Effector memory CD4-positive, alpha-beta T cell (primary cell): ENCODE measurements around the gene LMF2.

Experiments used
- DNase-seq, 3 donors: peaks; one replicate each; pipeline ENCODE4 v3.0.0-alpha.2; 2020
- H3K27ac ChIP-seq: 2 replicates; pipeline ENCODE4 v1.7.0; 2013; ENCODE audit warnings: mild to moderate bottlenecking, low read length, moderate library complexity; ENCODE audit not compliant: insufficient read depth, poor library complexity, severe bottlenecking
- H3K27me3 ChIP-seq: replicated peaks from 2 replicates; pipeline ENCODE4 v1.7.0; 2013; ENCODE audit warnings: mild to moderate bottlenecking, low read length; ENCODE audit not compliant: insufficient read depth, control insufficient read depth, poor library complexity, severe bottlenecking
- H3K36me3 ChIP-seq: 2 replicates; pipeline ENCODE4 v1.7.0; 2013; ENCODE audit warnings: mild to moderate bottlenecking, low read length, moderate library complexity; ENCODE audit not compliant: control insufficient read depth, insufficient read depth
- H3K4me1 ChIP-seq: 2 replicates; pipeline ENCODE4 v1.7.0; 2013; ENCODE audit warnings: low read length, mild to moderate bottlenecking; ENCODE audit not compliant: control insufficient read depth, insufficient read depth, poor library complexity, severe bottlenecking
- H3K4me3 ChIP-seq: 2 replicates; pipeline ENCODE4 v1.7.0; 2013; ENCODE audit warnings: low read length, low read depth, mild to moderate bottlenecking; ENCODE audit not compliant: insufficient read depth, poor library complexity, severe bottlenecking
- H3K9me3 ChIP-seq: 2 replicates; pipeline ENCODE4 v1.7.0; 2013; ENCODE audit warnings: mild to moderate bottlenecking, low read length, moderate library complexity; ENCODE audit not compliant: control insufficient read depth

Gene LMF2

DNA sequence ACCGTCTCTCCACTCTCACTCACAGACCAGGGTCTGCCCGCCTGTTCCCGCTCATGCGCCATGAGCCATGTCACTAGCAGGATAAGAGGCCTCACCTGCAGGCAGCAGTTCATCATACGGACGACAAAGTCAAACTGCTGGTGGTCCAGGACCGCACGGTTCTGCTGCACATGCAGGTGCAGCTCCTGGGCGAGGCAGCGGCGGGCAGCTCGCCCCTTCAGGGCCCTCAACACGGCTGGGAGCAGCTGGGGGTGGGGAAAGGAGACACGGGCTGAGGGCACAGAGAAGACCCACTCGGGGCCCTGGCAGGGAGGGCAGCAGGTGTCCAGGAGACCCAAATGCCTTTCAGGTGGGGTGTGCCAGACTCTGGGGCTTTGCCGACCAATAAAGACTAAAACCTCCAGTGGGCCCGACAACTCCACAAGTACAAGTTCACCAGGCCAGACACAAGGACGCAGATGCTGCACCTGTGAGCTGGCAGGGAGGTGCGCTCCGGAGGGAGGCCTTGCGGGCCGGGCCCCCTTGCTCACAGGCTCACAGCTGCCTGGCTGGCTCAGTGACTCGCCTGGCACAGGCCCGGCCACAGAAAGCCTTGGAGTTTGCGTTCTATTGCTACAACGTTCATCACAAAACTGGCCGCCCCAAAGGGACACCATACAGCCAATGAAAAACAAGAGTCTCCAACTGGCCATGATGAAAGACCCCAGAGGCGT lies 44.2 kb downstream of the LMF2 start:
- Histone ChIP-seq H3K36me3 (peaks cover 98% of the 10 kb centered on the region), H3K27ac (no peak overlapping the region), H3K27me3 (no peaks in the 10 kb centered on the region), H3K4me1 (peaks cover 3% of the 10 kb centered on the region), H3K4me3 (no peak overlapping the region), H3K9me3 (no peaks in the 10 kb centered on the region)
- DNase-seq = no peak

DNA sequence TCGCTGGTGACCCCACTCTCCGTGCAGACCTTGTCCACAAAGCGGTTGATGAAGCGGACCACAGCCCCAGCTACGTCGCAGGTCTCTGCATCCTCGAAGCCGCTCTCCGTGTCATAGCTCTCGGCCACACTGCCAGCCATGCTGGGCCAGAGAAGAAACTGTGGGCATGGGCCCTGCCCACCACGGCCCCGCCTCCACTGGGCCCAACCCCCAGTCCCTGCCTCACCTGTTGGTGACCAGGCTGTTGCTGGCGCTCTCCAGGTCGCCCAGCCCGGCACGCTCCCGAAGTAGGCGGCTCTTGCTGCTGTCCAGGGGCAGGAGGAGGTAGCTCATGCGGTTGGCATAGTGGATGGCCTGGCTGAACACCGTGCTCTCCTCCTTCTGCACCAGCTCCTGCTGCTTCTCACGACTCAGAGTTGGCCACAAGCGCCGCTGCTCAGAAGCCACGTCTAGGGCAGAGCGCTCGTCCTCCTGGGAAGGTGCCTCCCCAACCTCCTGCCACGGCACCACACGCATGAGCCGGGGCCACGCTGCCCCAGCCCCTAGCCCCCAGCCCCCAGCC lies 45.4 kb downstream of the LMF2 start:
- H3K9me3 ChIP-seq = no peaks in the 10 kb centered on the region
- no peak overlapping the region for H3K27ac ChIP-seq
- H3K27me3 ChIP-seq = no peaks in the 10 kb centered on the region
- peaks cover 99% of the 10 kb centered on the region for H3K36me3 ChIP-seq
- H3K4me3 ChIP-seq = no peak overlapping the region
- H3K4me1 ChIP-seq = no peaks in the 10 kb centered on the region
- no peak for DNase-seq

DNA sequence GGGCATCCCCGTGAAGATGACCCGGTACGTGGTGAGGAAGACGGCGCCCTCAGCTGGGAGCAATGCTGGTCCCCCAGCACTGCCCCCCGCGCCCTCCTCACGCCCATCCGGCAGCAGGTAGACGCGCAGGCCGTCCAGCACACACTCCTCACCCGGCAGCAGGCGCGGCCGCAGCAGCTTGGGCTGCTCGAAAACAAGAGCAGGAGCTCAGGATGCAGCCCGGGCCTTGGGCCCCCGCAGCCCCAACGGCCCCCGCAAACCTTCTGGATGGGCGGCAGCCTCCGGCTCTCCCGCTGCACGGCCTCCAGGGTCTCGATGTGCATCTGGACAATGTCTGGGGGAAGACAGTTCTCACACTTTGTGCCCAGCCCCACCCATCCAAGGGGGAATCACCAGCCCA lies 46.0 kb downstream of the LMF2 start:
- Histone ChIP-seq H3K27me3 (no peaks in the 10 kb centered on the region), H3K27ac (no peak overlapping the region), H3K4me3 (no peak overlapping the region), H3K4me1 (no peaks in the 10 kb centered on the region), H3K9me3 (no peaks in the 10 kb centered on the region), H3K36me3 (peaks cover 99% of the 10 kb centered on the region)
- DNase-seq = no peak

DNA sequence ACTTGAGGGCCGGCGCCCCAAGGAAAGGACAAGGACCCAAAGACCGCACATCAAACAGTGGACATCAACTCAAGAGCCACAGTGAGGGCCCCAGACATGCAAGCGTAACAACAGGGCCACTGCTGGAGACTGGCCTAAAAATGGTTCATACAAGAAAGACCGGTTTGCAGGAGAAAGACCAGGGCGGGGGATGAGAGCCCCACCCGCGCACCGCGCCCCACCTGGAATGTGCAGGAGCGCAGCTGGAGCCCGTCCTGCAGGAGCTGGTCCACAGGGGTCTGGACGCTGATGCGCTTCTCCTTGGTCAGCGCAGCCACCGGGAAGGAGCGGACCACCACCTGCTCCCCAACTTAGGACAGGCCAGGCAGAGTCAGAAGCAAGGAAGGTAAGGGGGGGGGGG lies 46.6 kb downstream of the LMF2 start:
- Histone ChIP-seq H3K27me3 (no peaks in the 10 kb centered on the region), H3K4me3 (no peak overlapping the region), H3K27ac (no peak overlapping the region), H3K36me3 (peaks cover 97% of the 10 kb centered on the region), H3K4me1 (no peaks in the 10 kb centered on the region), H3K9me3 (no peaks in the 10 kb centered on the region)
- DNase-seq = no peak

DNA sequence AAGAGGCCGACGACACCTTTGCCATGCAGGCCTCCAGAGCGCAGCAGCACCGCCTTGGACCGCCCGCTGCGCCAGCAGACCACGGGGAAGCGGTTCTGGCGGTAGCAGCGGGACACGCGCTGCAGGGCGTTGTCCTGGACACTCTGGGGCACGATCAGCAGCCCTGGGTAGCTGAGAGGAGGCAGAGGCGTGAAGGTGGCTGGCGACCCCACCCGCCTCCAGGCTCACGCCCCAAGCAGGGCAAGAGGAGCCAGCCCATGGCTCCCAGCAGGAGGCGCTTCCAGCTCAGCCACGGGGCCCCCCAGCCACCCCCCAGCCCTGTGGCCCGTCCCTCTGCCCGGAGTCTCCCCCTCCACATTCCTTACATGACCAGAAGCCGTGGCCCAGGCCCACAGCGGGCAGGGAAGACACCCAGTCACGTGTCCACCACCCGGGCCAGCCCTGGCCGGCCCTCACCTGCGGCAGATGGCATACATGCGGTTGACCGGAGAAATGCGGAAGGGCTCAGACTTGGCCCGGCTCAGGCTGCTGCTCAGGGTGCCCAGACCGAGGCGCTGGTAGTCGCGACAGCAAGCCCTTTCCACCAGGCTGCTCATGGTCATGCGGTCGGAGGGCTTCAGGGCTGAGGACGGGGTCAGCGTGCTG lies 47.9 kb downstream of the LMF2 start:
- Histone ChIP-seq H3K27me3 (no peaks in the 10 kb centered on the region), H3K9me3 (no peaks in the 10 kb centered on the region), H3K4me1 (no peaks in the 10 kb centered on the region), H3K36me3 (peaks cover 97% of the 10 kb centered on the region), H3K27ac (no peak overlapping the region), H3K4me3 (no peak overlapping the region)
- no peak for DNase-seq

DNA sequence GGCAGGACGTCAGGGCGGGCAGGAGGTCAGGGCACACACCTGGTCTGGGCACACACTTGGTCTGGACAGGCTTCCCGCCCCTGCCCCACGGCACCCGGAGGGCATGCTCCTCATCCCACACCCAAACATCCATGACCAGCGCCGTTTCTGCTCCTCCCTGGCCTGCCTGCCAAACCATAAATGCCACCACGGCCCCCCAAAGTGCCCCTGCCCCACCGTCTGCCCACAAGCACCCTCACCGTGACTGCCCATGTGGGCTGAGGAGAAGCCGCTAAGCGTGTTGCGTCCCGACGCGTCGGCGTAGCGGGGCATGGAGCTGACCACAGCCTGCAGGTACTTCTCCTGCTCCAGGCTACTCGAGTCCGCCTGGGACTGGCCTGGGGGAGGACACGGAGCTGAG lies 48.5 kb downstream of the LMF2 start:
- peaks cover 95% of the 10 kb centered on the region for H3K36me3 ChIP-seq
- H3K4me3 ChIP-seq = no peak overlapping the region
- H3K27ac ChIP-seq = no peak overlapping the region
- no peaks in the 10 kb centered on the region for H3K4me1 ChIP-seq
- DNase-seq = no peak
- no peaks in the 10 kb centered on the region for H3K27me3 ChIP-seq
- no peaks in the 10 kb centered on the region for H3K9me3 ChIP-seq

DNA sequence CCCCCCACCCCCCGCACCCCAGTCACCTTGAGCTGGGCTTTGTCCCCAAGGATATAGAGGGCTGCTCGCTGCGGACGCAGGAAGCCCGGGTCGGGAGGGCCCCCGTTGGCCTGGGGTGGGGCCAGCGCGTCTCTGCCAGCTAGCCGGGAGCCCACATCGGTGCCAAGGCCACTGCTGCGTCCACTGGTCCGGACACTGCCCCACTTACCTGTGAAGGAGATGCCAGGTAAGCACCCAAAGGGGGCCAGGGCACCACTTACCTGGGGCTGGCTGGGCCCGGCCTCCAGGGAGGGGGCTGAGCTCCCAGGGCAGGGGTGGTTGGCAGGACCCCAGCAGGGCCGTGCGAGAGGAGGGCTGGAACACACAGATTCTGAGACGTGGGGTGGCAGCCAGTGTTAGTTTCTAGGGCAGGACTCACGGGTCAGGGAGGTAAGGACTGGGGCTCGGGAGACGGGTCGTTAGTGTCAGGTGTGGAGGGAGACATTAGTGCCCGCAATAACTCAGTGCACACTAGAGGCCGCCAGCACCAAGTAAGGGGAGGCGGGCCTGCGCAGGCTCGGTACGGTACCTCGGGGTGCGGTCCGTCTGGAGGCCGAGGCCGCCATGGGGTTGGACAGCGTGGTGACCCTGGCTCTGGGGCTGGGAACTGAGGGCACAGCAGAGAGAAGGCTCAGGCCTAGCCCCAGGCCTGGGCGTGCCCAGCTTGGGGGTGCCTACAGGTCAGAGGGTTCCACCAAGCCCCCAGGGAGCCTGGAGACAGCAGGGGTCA lies 50.9 kb downstream of the LMF2 start:
- H3K9me3 ChIP-seq = no peaks in the 10 kb centered on the region
- H3K36me3 ChIP-seq = peaks cover 79% of the 10 kb centered on the region
- no peak for DNase-seq
- H3K27me3 ChIP-seq = no peaks in the 10 kb centered on the region
- no peak overlapping the region for H3K4me3 ChIP-seq
- no peak overlapping the region for H3K27ac ChIP-seq
- H3K4me1 ChIP-seq = no peaks in the 10 kb centered on the region

DNA sequence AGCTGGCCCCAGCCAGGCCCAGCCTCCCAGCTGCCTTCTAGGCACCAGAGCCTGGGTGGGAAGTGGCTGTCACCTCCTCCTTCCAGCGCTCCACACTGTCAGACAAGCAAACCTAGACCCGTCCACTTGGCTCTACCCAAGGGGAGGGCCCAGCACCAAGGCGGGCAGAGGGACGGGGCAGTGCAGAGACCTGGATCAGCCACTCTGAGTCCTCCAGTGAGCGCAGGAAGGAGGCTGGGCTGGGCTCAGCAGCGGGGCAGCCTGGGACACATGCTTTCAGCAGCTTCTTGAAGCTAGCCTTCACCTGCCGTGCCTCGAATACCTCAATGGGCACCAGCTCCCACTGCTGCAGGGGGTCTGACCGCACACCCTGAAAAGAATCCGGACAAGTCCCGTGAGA lies 51.5 kb downstream of the LMF2 start:
- Histone ChIP-seq H3K27ac (no peak overlapping the region), H3K4me1 (no peaks in the 10 kb centered on the region), H3K27me3 (no peaks in the 10 kb centered on the region), H3K4me3 (no peak overlapping the region), H3K36me3 (peaks cover 73% of the 10 kb centered on the region), H3K9me3 (no peaks in the 10 kb centered on the region)
- DNase-seq = no peak

DNA sequence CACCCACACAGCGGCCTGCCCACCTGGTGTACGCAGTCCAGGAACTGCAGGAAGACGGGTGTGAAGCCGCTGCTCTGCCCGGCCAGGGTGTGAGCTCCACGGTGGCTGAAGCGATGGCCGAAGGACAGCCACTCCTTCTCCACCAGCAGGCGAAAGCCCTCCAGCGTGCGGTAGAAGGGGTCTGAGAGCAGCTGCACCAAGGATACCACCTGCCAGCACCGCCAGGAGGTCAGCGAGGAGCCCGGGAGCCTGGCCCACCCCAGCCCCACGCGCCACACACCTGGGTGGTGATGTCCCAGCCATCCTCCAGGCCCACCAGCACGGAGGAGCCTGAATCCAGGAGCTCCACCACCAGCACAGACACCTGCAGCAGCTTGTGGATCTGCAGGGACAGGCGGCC lies 52.3 kb downstream of the LMF2 start:
- H3K4me1 ChIP-seq = no peaks in the 10 kb centered on the region
- no peak overlapping the region for H3K4me3 ChIP-seq
- DNase-seq = no peak

More for the DNA sequence above, 52.3 kb downstream of the LMF2 start:
- H3K36me3 ChIP-seq = peaks cover 69% of the 10 kb centered on the region
- no peaks in the 10 kb centered on the region for H3K27me3 ChIP-seq
- H3K9me3 ChIP-seq = no peaks in the 10 kb centered on the region
- H3K27ac ChIP-seq = no peak overlapping the region
